Hair follicle dermal papilla cell (primary cell): ENCODE data around the gene STEAP4. TPM values are rescaled to one million over a fixed set of nuclear protein-coding genes. Genes with fewer than 3 reads are reported as not detected.

Experiments used
- total RNA-seq: library from RNA; depleted of rRNA; stranded (reverse); fragments of >200 nt; gene quantifications from 2 replicates; pipeline ENCODE4 v1.2.3, GENCODE V29; 2012

STEAP4 gene
- 1.5 and 1.8 TPM in 2 replicates for total RNA-seq

GRCh38 chr7:88306590-88307048, at the start of gene STEAP4:
Gene STEAP4, minus strand, starts transcription at chr7:88306894. Its CDS starts 22,625 bp downstream, at chr7:88284269.

Other genes starting within 250 kb of the STEAP4 start
- gene SRI, start 86.9 kb downstream of the STEAP4 start, total RNA-seq = 64.3 and 65.6 TPM in 2 replicates